COLO668 (cell line): ENCODE results near the gene LYZL4.

Experiments
- DNase-seq: peaks from one replicate; lab custom pipeline; 2025; ENCODE audit not compliant: unreplicated experiment; lab: John Stamatoyannopoulos, UW

Gene LYZL4

GRCh38 chr3:42428830-42429229 lies 18.4 kb upstream of the LYZL4 start:
- DNase-seq, result no peak

GRCh38 chr3:42425736-42426407 lies 15.5 kb upstream of the LYZL4 start:
- DNase-seq, result no peak

- DNase-seq, result no peak
Observed at GRCh38 chr3:42424911-42425310, 14.5 kb upstream of the LYZL4 start.

- no peak for DNase-seq
Observed at GRCh38 chr3:42421818-42422796, 11.7 kb upstream of the LYZL4 start.

GRCh38 chr3:42419563-42419962 lies 9.2 kb upstream of the LYZL4 start:
- DNase-seq, result no peak

GRCh38 chr3:42412526-42413155 lies 2.2 kb upstream of the LYZL4 start:
- DNase-seq, result no peak

GRCh38 chr3:42411429-42411828 lies 1.0 kb upstream of the LYZL4 start:
- no peak for DNase-seq

- DNase-seq, result no peak
Observed at GRCh38 chr3:42408156-42408555, 2.3 kb downstream of the LYZL4 start.

- DNase-seq, result no peak
Observed at GRCh38 chr3:42406727-42407450, 3.5 kb downstream of the LYZL4 start.

GRCh38 chr3:42405857-42406256 lies 4.6 kb downstream of the LYZL4 start:
- DNase-seq, result no peak

GRCh38 chr3:42403737-42404136 lies 6.7 kb downstream of the LYZL4 start:
- no peak for DNase-seq

GRCh38 chr3:42402394-42403096 lies 7.9 kb downstream of the LYZL4 start:
- DNase-seq, result no peak

GRCh38 chr3:42398080-42398479 lies 12.3 kb downstream of the LYZL4 start:
- DNase-seq, result no peak

GRCh38 chr3:42397644-42398043 lies 12.8 kb downstream of the LYZL4 start:
- DNase-seq, result no peak

GRCh38 chr3:42394579-42395288 lies 15.7 kb downstream of the LYZL4 start:
- DNase-seq, result peak; percentile 74

GRCh38 chr3:42387802-42388651 lies 22.4 kb downstream of the LYZL4 start:
- no peak for DNase-seq

GRCh38 chr3:42381551-42382082 lies 28.8 kb downstream of the LYZL4 start:
- no peak for DNase-seq

GRCh38 chr3:42377681-42378080 lies 32.7 kb downstream of the LYZL4 start:
- no peak for DNase-seq

GRCh38 chr3:42376344-42376798 lies 34.0 kb downstream of the LYZL4 start:
- DNase-seq, result peak; percentile 43
